Colonic mucosa (tissue), 4 donors: ENCODE results near the gene USP15. TPM values are rescaled to one million over a fixed set of nuclear protein-coding genes. Genes with fewer than 3 reads are reported as not detected.

Source experiments
- DNase-seq: peaks from one replicate; pipeline ENCODE4 v3.0.0-alpha.2; 2020
- H3K27ac ChIP-seq: fragments of 200-600 bp; one replicate; pipeline ENCODE4 v1.8.0; 2021
- H3K27me3 ChIP-seq: fragments of 200-600 bp; one replicate; pipeline ENCODE4 v1.8.0; 2021
- H3K36me3 ChIP-seq: fragments of 200-600 bp; one replicate; pipeline ENCODE4 v1.8.0; 2021
- H3K4me1 ChIP-seq: fragments of 200-600 bp; one replicate; pipeline ENCODE4 v1.8.0; 2021; ENCODE audit warnings: mild to moderate bottlenecking
- H3K4me3 ChIP-seq: fragments of 200-600 bp; one replicate; pipeline ENCODE4 v1.8.0; 2021
- H3K9ac ChIP-seq, 2 donors: one replicate each; pipeline ENCODE4 v1.7.0; 2013; ENCODE audit warnings: control low read depth in 2 of 2, low read depth in 2 of 2, low read length in 2 of 2
- H3K9me3 ChIP-seq: fragments of 200-600 bp; one replicate; pipeline ENCODE4 v1.8.0; 2021
- intact Hi-C: fragments of 100-400 bp; cut with DNase I; formaldehyde crosslinking; loops from one replicate; pipeline ENCODE4 v1.14.1; 2022
- total RNA-seq, 2 donors: library from RNA; stranded (reverse); fragmentation: NEBNext Ultra II Directional in 1 of 2; extraction: Animal tissue kit (Norgen Biotek cat#: 25700) in 1 of 2; gene quantifications; one replicate each; pipeline ENCODE4 v1.2.1, GENCODE V29; 2021
- TF ChIP-seq, protein P1 (sequence below): fragments of 200-600 bp; IDR thresholded peaks from one replicate; pipeline ENCODE4 v1.8.0; 2022; ENCODE audit warnings: antibody characterized with exemption, mild to moderate bottlenecking
- donor health status: healthy.
- donor health status: DM: no; HTN: no; CAD: no.
- donor health status: DM: no; HTN: no; CAD: no.

Gene USP15
- total RNA-seq, 2 donors from 2014 or later: 50.3 to 63.0 TPM

DNA sequence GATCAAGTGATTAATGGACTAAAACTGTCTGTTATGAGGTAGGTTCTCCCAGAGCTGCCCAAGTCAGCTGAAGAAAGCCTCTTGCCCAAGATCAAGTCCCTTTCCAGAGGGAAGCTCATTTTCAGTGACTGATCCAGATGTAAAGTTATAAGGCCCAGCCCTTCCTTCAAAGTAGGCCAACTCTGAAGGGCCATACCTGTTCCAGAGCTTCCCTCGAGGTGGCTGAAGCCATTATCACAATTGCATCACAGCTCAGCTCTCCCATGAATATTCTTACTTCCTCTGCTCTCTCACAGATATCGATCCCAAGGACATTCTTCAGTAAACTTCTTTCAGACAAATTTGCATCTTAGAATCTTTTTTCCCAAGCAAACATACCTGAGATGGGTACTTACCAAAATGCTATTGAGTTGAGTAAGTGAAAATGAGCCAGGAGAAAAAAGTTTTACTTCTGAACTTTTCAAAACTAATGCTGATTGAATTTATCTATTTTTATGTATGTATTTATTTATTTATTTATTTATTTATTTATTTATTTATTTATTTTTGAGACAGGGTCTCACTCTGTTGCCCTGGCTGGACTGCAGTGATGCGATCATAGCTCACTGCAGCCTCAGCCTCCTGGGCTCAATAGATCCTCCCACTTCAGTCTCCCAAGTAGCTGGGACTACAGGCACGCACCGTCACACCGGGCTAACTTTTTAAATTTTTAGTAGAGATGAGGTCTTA, 42.6 kb upstream of the USP15 start:
- Histone ChIP-seq H3K27ac (no peak overlapping the region), H3K36me3 (no peaks in the 10 kb centered on the region), H3K27me3 (no peaks in the 10 kb centered on the region), H3K9ac (no peak overlapping the region), H3K4me1 (no peaks in the 10 kb centered on the region), H3K4me3 (no peak overlapping the region), H3K9me3 (no peaks in the 10 kb centered on the region)
- TF ChIP-seq, protein P1, sequence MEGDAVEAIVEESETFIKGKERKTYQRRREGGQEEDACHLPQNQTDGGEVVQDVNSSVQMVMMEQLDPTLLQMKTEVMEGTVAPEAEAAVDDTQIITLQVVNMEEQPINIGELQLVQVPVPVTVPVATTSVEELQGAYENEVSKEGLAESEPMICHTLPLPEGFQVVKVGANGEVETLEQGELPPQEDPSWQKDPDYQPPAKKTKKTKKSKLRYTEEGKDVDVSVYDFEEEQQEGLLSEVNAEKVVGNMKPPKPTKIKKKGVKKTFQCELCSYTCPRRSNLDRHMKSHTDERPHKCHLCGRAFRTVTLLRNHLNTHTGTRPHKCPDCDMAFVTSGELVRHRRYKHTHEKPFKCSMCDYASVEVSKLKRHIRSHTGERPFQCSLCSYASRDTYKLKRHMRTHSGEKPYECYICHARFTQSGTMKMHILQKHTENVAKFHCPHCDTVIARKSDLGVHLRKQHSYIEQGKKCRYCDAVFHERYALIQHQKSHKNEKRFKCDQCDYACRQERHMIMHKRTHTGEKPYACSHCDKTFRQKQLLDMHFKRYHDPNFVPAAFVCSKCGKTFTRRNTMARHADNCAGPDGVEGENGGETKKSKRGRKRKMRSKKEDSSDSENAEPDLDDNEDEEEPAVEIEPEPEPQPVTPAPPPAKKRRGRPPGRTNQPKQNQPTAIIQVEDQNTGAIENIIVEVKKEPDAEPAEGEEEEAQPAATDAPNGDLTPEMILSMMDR: no peak
- DNase-seq: no peak
- intact Hi-C loops: no loop called here

DNA sequence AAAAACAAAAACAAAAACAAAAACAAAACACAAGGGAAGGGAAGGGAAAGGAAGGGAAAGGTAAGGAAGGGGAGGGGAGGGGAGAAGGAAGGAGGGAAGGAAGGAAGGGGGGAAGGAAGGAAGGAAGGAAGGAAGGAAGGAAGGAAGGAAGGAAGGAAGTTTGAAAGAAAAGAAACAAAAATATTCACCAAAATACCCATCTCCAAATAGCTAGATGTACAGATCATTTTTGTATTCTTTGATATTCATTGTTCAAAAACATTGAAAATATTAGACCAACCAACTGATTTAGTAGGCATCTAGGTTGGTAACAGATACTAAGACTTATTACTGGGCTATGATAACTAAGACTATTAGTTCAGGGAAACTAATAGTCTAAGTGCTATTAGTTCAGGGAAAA, 39.1 kb upstream of the USP15 start:
- Histone ChIP-seq H3K4me1 (no peaks in the 10 kb centered on the region), H3K36me3 (no peaks in the 10 kb centered on the region), H3K9me3 (no peaks in the 10 kb centered on the region), H3K27me3 (no peaks in the 10 kb centered on the region), H3K4me3 (no peak overlapping the region), H3K27ac (no peak overlapping the region), H3K9ac (no peak overlapping the region)
- intact Hi-C loops: no loop called here
- DNase-seq: no peak
- TF ChIP-seq, protein P1: no peak

- Histone ChIP-seq H3K4me1 (no peaks in the 10 kb centered on the region), H3K9ac (no peak overlapping the region), H3K27ac (no peak overlapping the region), H3K36me3 (no peaks in the 10 kb centered on the region), H3K9me3 (no peaks in the 10 kb centered on the region), H3K4me3 (no peak overlapping the region), H3K27me3 (no peaks in the 10 kb centered on the region)
- DNase-seq: no peak
- intact Hi-C loops: no loop called here
- TF ChIP-seq, protein P1: no peak
Measured at GRCh38 chr12:62224601-62225000, 35.6 kb upstream of the USP15 start.

DNA sequence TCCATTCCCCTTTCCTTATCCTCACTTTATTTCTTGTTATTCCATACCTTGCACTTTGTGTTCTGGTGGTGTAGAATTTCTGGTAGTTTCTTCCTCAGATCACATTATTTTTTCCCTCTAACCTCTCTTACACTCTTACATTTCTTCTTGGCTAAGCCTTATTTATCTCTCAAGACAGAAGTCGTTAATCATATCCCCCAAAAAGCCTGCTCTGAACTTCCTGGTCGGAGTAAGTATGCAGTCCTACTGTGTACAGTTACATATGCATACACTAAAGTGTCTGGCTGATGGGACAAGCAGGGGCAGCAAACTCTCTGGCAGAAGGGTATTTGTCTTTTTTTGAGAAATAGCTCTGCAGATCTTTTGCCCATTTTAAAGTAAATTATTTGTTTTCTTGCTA, 33.1 kb upstream of the USP15 start:
- Histone ChIP-seq H3K27me3 (no peaks in the 10 kb centered on the region), H3K36me3 (no peaks in the 10 kb centered on the region), H3K27ac (no peak overlapping the region), H3K4me3 (no peak overlapping the region), H3K4me1 (no peaks in the 10 kb centered on the region), H3K9ac (no peak overlapping the region), H3K9me3 (no peaks in the 10 kb centered on the region)
- TF ChIP-seq, protein P1: no peak
- DNase-seq: no peak
- intact Hi-C loops: no loop called here

- no peak overlapping the region for H3K27ac ChIP-seq
- no peak for DNase-seq
- intact Hi-C loops: no loop called here
- H3K27me3 ChIP-seq: no peaks in the 10 kb centered on the region
- H3K4me3 ChIP-seq: no peak overlapping the region
- no peaks in the 10 kb centered on the region for H3K36me3 ChIP-seq
- H3K9ac ChIP-seq: no peak overlapping the region
- TF ChIP-seq, protein P1: no peak
- H3K4me1 ChIP-seq: no peaks in the 10 kb centered on the region
- H3K9me3 ChIP-seq: no peaks in the 10 kb centered on the region
Measured at GRCh38 chr12:62230652-62231051, 29.6 kb upstream of the USP15 start.
